ENCODE results near the gene LRMDA. TPM values are rescaled to one million over a fixed set of nuclear protein-coding genes. Genes with fewer than 3 reads are reported as not detected.

LRMDA gene
- total RNA-seq, 1 experiment from 2014 or later = 1.2 TPM

- no peaks in the 10 kb centered on the region for H3K36me3 ChIP-seq (ENCODE audit: low read depth, low read length)
- CTCF ChIA-PET = no interaction called here
- no peak overlapping the region for H3K9ac ChIP-seq (ENCODE audit: low read length)
- DNase-seq (no peak), ATAC-seq (no peak)
- no peaks in the 10 kb centered on the region for H3K79me2 ChIP-seq (ENCODE audit: low read length)
- H3K9me3 ChIP-seq (ENCODE audit: low read length) = no peaks in the 10 kb centered on the region
- TF ChIP-seq CTCF (conservative IDR thresholded peaks at IDR 0.05; ENCODE audit: low read depth, low read length) (no peak), EZH2 (IDR thresholded peaks at IDR 0.05; ENCODE audit: low read length, unreplicated experiment) (no peak), EZH2phosphoT487 (IDR thresholded peaks at IDR 0.05; ENCODE audit: borderline replicate concordance, low read length) (no peak)
- H3K27ac ChIP-seq (ENCODE audit: low read length) = no peak overlapping the region
- no peak overlapping the region for H2AFZ ChIP-seq (ENCODE audit: low read length)
- no TSS peak for BruUV-seq (replicated peaks)
- intact Hi-C loops (cut with micrococcal nuclease) = loop anchor here (10.0 kb wide), 2 partner anchors 848 to 918 kb away; no protein-coding TSS in a partner anchor
- H3K4me3 ChIP-seq (ENCODE audit: low read length) = no peak overlapping the region
- POLR2A ChIA-PET (ENCODE audit: unreplicated experiment) = interaction anchor here (0.8 kb wide), 1 partner anchor 25 kb away, joined by 13 read pairs; no protein-coding TSS in a partner anchor
- H3K27me3 ChIP-seq (ENCODE audit: low read length) = peaks cover 80% of the 10 kb centered on the region
- H3K4me2 ChIP-seq (ENCODE audit: low read length) = no peak overlapping the region
- H4K20me1 ChIP-seq (ENCODE audit: low read length) = no peaks in the 10 kb centered on the region
- H3K4me1 ChIP-seq (ENCODE audit: insufficient read depth, low read length) = no peaks in the 10 kb centered on the region
- H3F3A ChIP-seq (ENCODE audit: low read length, unreplicated experiment) = no peaks in the 10 kb centered on the region
- no peaks in the 10 kb centered on the region for H3K9me2 ChIP-seq (replicated peaks; ENCODE audit: low read length)
These were observed 765.9 kb downstream of the LRMDA start for GRCh38 chr10:76197293-76197692.

- Histone ChIP-seq H3K79me2 (ENCODE audit: low read length) (no peaks in the 10 kb centered on the region), H3K4me1 (ENCODE audit: insufficient read depth, low read length) (no peaks in the 10 kb centered on the region), H3K36me3 (ENCODE audit: low read depth, low read length) (no peaks in the 10 kb centered on the region), H2AFZ (ENCODE audit: low read length) (no peak overlapping the region), H3K9me2 (replicated peaks; ENCODE audit: low read length) (no peaks in the 10 kb centered on the region), H3K27ac (ENCODE audit: low read length) (no peak overlapping the region), H3F3A (ENCODE audit: low read length, unreplicated experiment) (no peaks in the 10 kb centered on the region), H4K20me1 (ENCODE audit: low read length) (no peaks in the 10 kb centered on the region), H3K4me3 (ENCODE audit: low read length) (no peak overlapping the region), H3K9me3 (ENCODE audit: low read length) (no peaks in the 10 kb centered on the region), H3K4me2 (ENCODE audit: low read length) (no peak overlapping the region), H3K27me3 (ENCODE audit: low read length) (peaks cover 79% of the 10 kb centered on the region), H3K9ac (ENCODE audit: low read length) (no peak overlapping the region)
- BruUV-seq (replicated peaks) = no TSS peak
- no peak for DNase-seq
- TF ChIP-seq CTCF (conservative IDR thresholded peaks at IDR 0.05; ENCODE audit: low read depth, low read length) (no peak), EZH2phosphoT487 (IDR thresholded peaks at IDR 0.05; ENCODE audit: borderline replicate concordance, low read length) (no peak), EZH2 (IDR thresholded peaks at IDR 0.05; ENCODE audit: low read length, unreplicated experiment) (no peak)
- ATAC-seq = no peak
- intact Hi-C loops (cut with micrococcal nuclease) = loop anchor here (10.0 kb wide), 2 partner anchors 846 to 916 kb away; no protein-coding TSS in a partner anchor
- ChIA-PET POLR2A (ENCODE audit: unreplicated experiment) (no interaction called here), CTCF (interaction anchor here (0.6 kb wide), 1 partner anchor 35 kb away, joined by 3 read pairs; no protein-coding TSS in a partner anchor)
These were observed 767.0 kb downstream of the LRMDA start for GRCh38 chr10:76198287-76199035.

GRCh38 chr10:76201962-76202361 is 770.5 kb downstream of the LRMDA start:
- ChIA-PET CTCF (interaction anchor here (0.6 kb wide), 1 partner anchor 98 kb away, joined by 4 read pairs; no protein-coding TSS in a partner anchor), POLR2A (ENCODE audit: unreplicated experiment) (interaction anchor here (0.6 kb wide), 1 partner anchor 471 kb away, joined by 3 read pairs; no protein-coding TSS in a partner anchor)
- Histone ChIP-seq H3K27ac (ENCODE audit: low read length) (no peak overlapping the region), H3K4me3 (ENCODE audit: low read length) (no peak overlapping the region), H3K9me3 (ENCODE audit: low read length) (no peaks in the 10 kb centered on the region), H3F3A (ENCODE audit: low read length, unreplicated experiment) (no peaks in the 10 kb centered on the region), H3K36me3 (ENCODE audit: low read depth, low read length) (no peaks in the 10 kb centered on the region), H2AFZ (ENCODE audit: low read length) (no peak overlapping the region), H3K9ac (ENCODE audit: low read length) (no peak overlapping the region), H3K9me2 (replicated peaks; ENCODE audit: low read length) (no peaks in the 10 kb centered on the region), H3K4me2 (ENCODE audit: low read length) (no peak overlapping the region), H3K79me2 (ENCODE audit: low read length) (no peaks in the 10 kb centered on the region), H3K27me3 (ENCODE audit: low read length) (peaks cover 77% of the 10 kb centered on the region), H4K20me1 (ENCODE audit: low read length) (no peaks in the 10 kb centered on the region), H3K4me1 (ENCODE audit: insufficient read depth, low read length) (no peaks in the 10 kb centered on the region)
- peak; percentile 37 for ATAC-seq
- intact Hi-C loops (cut with micrococcal nuclease) = loop anchor here (10.0 kb wide), 1 partner anchor 723 kb away; no protein-coding TSS in a partner anchor
- BruUV-seq (replicated peaks) = no TSS peak
- no peak for TF ChIP-seq EZH2 (IDR thresholded peaks at IDR 0.05; ENCODE audit: low read length, unreplicated experiment)
- TF ChIP-seq CTCF (conservative IDR thresholded peaks at IDR 0.05; ENCODE audit: low read depth, low read length) = no peak
- TF ChIP-seq EZH2phosphoT487 (IDR thresholded peaks at IDR 0.05; ENCODE audit: borderline replicate concordance, low read length) = no peak
- DNase-seq = no peak
